Kasumi-1 (cell line): ENCODE data around the gene TUBB2B.

Experiments used
- DNase-seq, 2 experiments: peaks; one replicate each; lab custom pipeline; 2025; lab: John Stamatoyannopoulos, UW

TUBB2B gene

DNA sequence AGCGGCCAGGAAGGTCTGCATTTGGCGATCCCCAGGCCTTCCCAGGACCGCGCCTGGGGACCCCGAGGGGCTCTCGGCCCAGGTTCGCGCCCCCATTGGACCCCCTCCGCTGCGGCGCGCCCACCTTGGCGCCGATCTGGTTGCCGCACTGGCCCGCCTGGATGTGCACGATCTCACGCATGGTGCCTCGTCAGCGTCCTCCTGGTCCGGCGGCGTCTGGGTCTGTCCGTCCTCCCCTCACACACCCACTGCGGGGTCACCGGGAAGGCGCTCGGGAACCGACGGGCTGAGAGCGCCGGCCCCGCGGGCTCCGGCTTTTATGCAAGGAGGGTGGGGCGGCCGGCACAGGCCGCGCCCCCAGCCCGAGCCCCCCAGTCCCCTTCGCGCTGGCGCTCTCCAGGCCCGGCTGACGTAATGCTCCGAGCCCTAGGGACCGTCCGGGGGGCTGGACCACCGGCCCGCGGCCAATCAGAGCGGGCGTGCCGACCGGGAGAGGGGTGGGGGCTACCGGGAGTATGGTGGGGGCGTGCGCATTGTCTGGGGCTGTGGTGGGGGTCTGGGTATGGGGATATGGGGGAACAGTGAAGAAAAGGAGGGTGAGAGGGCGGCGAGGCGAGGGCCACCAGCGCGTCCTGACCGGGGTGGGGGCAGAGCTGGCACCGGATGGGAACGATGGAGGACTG, at the start of gene TUBB2B:
Gene TUBB2B (minus strand): TSS at position 291 of the 683 bp plus-strand sequence. CDS start 110 bp downstream, at position 181.
- DNase-seq = no peak

GRCh38 chr6:3277251-3277650, 49.8 kb upstream of the TUBB2B start:
- no peak for DNase-seq

DNA sequence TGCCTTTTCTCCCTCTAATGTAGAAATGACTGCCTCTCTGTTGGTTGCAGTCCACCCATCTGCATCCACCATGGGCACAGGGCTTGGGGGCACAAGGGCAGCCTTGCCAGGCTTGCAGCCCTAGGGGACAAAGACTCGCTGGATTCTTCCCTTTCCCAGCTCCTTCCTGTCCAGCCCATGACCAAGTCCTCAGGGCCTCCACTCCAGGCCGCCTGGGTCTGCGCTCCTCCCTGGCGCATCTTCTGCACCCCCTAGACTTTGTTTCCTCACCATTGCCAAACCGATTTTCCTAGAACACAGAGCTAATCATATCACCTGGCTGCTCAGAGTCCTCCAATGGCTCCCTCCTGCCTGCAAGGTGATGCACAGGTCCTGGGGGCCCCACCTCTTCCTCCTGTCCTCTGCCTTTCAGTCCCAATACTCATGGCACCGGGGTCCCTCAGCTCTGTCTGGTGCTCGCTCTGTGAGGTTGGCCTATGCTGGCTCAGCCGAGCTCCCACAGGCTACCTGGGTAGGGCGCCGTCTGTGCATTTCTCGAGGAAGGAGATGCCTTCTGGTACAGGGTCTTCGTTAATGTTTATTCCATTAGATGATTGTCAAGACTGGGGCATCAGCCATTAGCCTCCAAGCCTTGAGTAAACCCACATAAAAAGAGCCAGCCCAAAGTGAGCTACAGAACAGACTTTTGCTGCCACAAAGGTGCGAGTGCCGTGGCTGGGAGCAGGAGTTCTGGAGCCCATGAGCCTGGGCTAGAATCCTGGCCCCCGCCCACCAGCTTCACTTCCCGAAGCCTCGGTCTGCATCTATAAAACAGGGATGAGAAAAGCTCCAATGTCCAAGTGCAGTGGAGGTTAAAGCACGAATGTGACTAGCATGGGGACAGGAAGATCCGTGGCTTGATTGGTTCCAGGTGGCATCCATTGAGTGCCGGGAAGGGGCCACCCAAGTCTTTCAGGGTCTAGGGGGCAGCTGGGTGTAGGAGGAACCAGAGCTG, 49.0 kb upstream of the TUBB2B start:
- DNase-seq = no peak

DNA sequence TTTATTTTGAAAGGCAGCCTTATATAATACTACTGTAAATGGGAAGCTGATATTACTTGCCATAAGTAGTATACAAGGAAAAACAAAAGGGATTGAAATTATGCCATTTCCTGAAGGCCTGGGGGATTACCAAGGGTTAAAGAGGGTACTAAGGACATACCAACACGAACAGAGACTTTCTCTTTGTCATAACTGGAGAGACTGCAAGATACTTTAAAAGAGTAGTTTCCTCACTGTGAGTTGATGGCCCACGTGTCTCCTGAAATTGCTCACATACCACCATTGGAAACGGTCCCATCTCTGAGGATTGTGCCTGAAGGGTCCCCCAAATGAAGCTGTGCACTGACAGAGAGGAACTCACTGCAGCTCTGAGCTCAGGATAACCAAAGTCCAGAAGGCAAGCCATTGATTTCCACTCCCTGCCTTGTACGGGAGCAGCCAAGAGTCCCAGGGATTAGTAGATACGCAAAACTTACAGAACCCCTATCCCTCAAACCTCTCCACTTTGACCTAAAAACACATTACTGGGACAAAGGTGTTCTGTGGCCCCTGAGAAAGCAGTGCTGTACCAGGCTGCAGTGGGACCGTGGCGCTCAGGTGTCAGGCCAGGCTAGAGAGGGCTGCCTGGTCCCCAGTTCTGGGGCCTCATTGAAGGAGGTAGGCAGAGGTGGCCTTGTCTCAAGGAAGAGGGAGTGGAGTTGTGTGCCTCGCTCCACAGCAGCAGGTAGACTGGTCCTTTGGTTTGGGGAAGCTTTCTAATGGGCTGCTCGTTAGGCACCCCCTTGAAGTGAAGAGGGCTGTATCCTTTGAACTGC, 46.5 kb upstream of the TUBB2B start:
- no peak for DNase-seq

- DNase-seq = no peak
Observed at GRCh38 chr6:3272911-3273547, 45.6 kb upstream of the TUBB2B start.

DNA sequence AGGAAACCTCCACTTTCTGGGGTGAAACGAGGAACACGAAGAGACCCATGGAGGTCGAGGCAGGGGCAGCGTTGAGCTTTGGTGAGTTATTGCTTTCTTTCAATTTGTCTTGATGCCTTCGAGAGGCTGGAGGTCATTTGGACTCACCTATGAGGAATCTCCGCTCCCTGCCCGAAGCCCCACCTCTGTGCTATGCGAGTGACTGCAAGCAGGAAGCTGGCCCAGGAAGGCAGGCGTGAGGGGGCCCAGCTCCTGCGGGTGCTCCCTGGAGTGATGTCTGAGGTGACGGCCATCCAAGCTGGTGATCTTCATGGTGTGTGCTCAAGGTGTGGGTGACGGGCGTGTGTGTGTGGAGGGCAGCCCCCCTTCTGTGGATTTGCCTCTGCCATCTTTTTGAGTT, 44.3 kb upstream of the TUBB2B start:
- DNase-seq = no peak

GRCh38 chr6:3270258-3270657, 42.8 kb upstream of the TUBB2B start:
- no peak for DNase-seq

DNA sequence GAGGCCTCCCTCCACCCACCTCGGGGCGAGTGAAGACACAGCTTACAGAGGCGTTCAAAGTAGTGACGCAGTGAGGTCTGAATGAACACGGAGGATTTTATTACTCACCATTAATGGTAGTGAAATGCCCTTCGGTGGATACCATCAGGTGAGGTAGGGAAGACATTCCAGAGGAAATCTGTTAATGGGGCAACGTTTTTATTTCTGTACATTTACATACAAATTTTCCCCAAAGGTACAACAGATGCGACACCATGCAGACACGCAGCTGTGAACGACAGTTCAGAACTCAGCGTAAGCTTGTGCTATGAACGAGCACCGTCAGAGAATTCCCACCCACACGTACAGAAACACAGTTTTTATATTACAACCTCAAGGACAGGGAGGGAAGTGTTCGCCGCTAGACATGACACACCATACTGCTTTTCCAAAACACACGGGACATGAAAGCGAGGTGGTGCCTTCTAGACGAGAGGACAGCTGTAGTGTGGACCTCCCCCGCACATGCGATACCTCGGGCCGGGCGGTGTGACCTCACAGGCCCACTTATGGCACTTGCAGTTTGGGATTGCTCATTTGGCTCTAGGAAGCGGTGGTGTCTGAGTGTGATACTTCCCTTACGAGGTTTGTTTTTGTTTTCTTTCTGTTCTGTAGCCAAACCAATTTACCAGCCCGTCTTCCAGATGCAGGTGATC, 42.0 kb upstream of the TUBB2B start:
- DNase-seq = no peak

GRCh38 chr6:3268680-3269079, 41.2 kb upstream of the TUBB2B start:
- DNase-seq = no peak

- no peak for DNase-seq
Observed at GRCh38 chr6:3267162-3267561, 39.7 kb upstream of the TUBB2B start.

- no peak for DNase-seq
Observed at GRCh38 chr6:3266170-3266569, 38.7 kb upstream of the TUBB2B start.

DNA sequence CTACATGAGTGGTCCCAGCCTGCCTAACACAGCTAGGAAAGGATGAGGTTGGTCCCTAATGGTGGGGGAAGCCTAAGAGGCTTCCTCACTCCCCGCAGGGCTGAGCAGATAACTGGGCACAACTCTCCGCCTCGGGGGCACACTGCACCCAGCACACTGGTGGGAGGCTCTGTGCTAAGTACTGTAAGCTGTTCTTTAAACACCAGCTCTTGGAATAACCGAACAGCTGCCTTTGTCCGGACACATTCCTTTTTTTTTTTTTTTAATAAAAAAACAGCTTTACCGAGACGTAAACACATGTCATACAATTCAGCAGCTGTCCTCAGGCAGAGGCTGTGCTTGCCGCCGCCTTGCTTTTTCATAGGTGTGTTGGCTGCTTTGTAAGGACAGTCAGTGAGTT, 38.2 kb upstream of the TUBB2B start:
- DNase-seq = no peak

DNA sequence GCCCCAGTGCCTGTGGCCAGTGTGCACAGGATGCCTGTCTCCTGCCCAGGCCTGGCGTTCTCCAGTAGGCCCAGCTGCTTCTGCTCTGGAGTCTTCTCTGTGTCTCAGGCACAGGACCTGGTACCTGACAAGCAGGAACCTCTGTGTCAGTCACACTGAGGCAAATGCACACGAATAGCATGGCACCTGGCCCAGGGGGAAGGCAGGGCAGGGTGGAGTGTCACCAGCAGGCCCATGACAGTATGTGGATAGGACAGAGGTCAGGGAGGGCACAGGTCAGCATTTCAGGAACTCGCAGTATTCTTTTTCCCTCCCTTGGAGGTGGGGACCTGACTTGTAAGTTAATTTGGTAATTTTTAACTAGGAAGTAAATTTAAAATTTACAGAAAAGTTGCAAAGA, 36.9 kb upstream of the TUBB2B start:
- no peak for DNase-seq

GRCh38 chr6:3263096-3263495, 35.6 kb upstream of the TUBB2B start:
- no peak for DNase-seq

DNA sequence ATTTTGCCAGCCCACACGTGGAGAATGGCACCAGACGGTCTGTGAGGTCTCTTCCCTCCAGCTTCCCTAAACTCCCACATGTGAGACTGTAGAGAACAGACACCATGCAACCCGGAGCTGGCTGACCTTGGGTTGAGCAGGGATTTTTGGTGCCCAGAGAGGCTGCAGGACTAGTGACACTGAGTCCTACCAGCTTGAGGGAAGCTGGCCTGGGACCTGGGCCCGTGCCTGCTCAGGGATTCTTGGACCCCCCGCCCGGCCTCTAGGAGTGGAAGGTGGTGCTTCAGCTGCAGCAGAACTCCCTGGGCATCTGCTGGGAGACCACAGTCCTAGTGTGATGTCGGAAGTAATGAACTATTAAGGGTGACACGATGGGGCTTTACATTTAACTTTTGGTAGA, 34.5 kb upstream of the TUBB2B start:
- DNase-seq = no peak

GRCh38 chr6:3261518-3261820, 34.0 kb upstream of the TUBB2B start:
- no peak for DNase-seq

GRCh38 chr6:3260772-3261517, 33.5 kb upstream of the TUBB2B start:
- DNase-seq = no peak

GRCh38 chr6:3260296-3260695, 32.8 kb upstream of the TUBB2B start:
- no peak for DNase-seq

DNA sequence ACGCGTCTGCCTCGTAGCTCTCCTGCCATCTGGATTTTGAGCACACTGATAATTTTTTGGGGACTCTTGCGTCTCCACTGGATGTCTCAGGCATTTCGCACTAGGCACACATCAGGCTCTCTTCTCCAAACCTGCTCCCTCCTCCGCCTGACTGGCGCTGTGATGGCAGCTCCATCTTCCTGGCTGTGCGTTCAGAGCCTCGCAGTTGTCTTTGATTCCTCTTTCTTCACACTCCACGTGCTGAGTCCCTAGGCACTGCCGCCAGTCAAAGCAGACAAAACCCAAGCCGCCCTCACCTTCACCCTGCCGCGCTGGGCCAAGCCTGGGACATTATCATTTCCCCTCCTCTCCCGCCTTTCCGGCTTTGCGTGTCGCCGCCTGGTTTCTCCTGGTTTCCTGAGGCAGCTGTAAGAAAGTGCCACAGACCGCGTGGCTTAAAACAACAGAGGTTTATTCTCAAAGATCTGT, 32.1 kb upstream of the TUBB2B start:
- DNase-seq = peak; percentile 48 to 53

DNA sequence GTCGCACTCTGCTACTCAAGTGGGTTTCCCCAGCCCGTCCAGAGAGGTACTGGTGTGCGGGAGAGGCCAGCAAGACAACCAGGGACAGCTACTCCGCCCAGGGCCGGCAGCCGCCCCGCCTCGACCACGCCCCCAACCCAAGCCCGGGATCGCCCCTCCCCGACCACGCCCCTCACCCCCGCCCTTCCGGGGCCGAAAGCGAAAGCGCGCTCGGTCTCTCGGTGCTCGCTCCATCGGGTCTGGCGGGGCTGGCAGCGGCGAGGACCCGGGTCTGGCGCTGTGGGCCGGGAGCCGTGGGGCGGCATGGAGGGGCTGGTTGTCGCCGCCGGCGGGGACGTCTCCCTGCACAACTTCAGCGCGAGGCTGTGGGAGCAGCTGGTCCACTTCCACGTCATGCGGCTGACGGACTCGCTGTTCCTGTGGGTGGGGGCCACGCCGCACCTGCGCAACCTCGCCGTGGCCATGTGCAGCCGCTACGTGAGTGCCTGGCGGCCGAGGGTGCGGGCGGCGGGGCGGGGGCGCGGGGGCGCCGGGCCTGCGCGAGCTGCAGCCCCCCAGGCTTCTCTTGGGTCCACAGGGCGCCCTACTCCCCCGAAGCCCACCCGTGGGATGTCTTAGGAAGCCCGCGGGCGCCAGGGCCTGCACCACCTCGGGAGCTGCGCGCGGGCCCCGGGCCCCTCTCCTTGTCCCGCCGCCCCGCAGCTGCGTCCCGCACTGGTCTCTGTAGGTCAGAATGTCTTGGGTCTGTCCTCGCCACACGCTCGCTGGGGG, 31.5 kb upstream of the TUBB2B start, which contains the start of gene PSMG4:
Gene PSMG4 (plus strand): TSS at position 228 of the 771 bp plus-strand sequence. CDS start 76 bp downstream, at position 304.
- DNase-seq = peak; percentile 71 to 75
